K562 treated with DMSO at 1 percent for 48 hours (cell line): ENCODE data around the gene ADK. TPM values are rescaled to one million over a fixed set of nuclear protein-coding genes. Genes with fewer than 3 reads are reported as not detected.

Experiments
- total RNA-seq: library from RNA; unstranded; fragments of 300-600 nt; gene quantifications from 2 replicates; pipeline ENCODE4 v1.2.3, GENCODE V29; 2022; ENCODE audit warnings: low replicate concordance; ENCODE audit errors: extremely low read depth

Gene ADK
- total RNA-seq, result not detected in 2 replicates

DNA sequence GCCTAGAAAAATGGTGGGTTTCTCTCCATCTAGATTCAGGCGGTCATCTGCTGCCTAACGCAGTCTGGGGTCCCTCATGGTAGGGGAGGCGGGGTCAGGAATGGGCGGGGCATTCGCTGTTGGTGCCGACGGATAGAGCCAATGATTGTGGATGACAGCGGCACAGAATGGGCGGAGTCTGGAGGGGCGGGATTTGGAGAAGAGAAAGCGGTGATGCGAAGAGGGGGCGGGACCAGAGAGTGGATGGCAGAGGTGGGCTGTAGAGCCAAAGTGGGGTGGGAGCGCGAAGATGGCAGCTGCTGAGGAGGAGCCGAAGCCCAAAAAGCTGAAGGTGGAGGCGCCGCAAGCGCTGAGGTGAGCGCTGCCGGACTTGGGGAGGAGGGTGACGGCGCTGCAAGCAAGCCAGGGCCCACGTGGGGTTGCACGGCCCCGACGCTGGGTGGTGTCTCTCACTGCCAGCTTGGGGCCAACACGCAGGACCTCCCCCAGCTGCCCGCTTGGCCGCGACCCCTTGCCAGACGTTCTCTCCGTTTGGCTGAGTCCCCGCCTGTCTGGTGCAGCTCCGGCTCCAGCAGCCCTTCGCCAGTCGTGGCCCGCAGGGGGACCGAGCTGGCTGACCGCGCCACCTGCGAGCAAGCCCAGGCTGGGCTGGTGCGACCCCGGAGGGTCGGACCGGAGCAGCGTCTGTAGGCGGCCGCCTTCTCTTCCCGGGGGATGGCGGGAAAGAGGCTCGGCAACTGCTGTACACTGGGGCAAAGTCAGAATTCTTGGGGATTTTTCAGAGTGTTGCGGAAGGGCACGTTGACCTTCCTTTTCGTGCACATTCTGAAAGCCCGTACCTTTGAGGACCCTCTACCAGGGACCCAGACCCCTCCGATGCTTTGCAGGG lies at the start of gene ADK:
Gene ADK (plus strand): TSS at position 232 of the 889 bp plus-strand sequence. CDS start 58 bp downstream, at position 290.

GRCh38 chr10:74150204-74150989 lies 624 bp upstream of the ADK start, which contains the start of gene AP3M1:
Gene AP3M1 (minus strand): TSS chr10:74150828. CDS start chr10:74138379, 12,449 bp downstream.

Other genes with a start within 250 kb of the ADK start
- not detected in 2 replicates for gene PLAU, start 240.1 kb upstream of the ADK start, total RNA-seq
- gene VCL, start 153.1 kb upstream of the ADK start, total RNA-seq, result 108 TPM in 1 of 2 replicates, not detected in the other
- gene AP3M1, start 393 bp upstream of the ADK start, total RNA-seq, result not detected in 2 replicates